DND-41 (cell line): Measurements from ENCODE around the gene PRAME.

Experiments
- CTCF ChIP-seq: IDR thresholded peaks from 2 replicates; pipeline ENCODE4 v1.5.1; 2012; ENCODE audit warnings: borderline replicate concordance, low read length, moderate library complexity, mild to moderate bottlenecking; ENCODE audit not compliant: poor library complexity, severe bottlenecking; ENCODE audit errors: extremely low read depth
- EZH2 ChIP-seq: IDR thresholded peaks from 3 replicates; pipeline ENCODE4 v1.6.1; 2012; ENCODE audit warnings: borderline replicate concordance, low read depth, mild to moderate bottlenecking, moderate library complexity, low read length, inconsistent platforms; ENCODE audit not compliant: severe bottlenecking

DNA sequence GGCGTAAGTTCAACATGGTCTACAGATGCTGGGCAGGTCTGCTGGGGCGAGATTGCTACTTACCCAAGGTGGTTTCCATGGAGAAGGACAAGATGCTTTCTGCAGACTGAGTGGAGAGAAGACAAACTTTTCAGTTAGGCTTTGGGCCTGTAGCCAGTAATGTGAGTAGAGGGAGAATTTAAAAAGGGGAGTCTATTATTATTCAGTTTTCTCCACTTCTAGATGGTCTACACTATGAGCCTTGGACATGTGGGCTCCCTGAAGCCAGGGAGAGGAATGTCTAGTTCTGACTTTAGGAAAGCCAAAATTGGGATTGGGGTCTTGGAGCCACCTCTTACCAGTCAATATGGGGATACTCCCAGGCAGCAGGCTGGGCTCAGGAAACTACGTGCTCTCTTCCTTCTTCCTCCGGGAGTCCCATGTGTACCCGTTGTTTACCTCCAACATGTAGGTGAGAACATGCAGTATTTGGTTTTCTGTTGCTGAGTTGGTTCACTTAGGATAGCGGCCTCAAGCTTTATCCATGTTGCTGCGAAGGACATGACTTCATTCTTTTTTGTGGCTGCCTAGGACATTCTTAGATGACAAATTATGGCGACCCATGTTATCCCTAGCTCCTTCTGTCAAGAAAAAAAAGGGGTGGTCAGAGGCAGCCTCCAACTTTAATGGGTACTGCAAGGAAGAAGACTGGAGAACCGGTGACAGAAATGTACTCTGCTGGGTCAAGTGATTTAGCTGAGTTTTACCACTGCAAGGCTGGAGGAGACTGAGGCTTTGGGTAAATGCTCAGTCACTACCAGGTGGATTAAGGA lies 24.3 kb downstream of the PRAME start:
- TF ChIP-seq CTCF (no peak), EZH2 (no peak)
